ENCODE data around the gene ZFX.

- TF ChIP-seq CTCF (conservative IDR thresholded peaks at IDR 0.05; ENCODE audit: low read depth, low read length), result no peak
- TF ChIP-seq EZH2 (IDR thresholded peaks at IDR 0.05; ENCODE audit: borderline replicate concordance, low read depth, low read length, poor library complexity, severe bottlenecking), result no peak
These were observed 47.0 kb downstream of the ZFX start for GRCh38 chrX:24196509-24196908.
